Gastrocnemius medialis (tissue), 4 donors: Measurements from ENCODE around the gene BBS1. TPM values are rescaled to one million over a fixed set of nuclear protein-coding genes. Genes with fewer than 3 reads are reported as not detected.
"Not testable (repeated sequence)": the region's sequence is repeated elsewhere in the genome, so short reads cannot be mapped to it uniquely, and the experiment has no call there.

Source experiments
- ATAC-seq, 2 donors: fragments of 150-250 bp; one replicate each; pipeline ENCODE4 v1.9.1; 2016
- DNase-seq, 2 donors: peaks; one replicate each; pipeline ENCODE4 v3.0.0-alpha.2; 2019
- H3K27ac ChIP-seq, 4 donors: fragments of 200-600 bp; sonication (generic); 1 replicate in 1 of 4; 2 replicates in 3 of 4; pipeline ENCODE4 v1.5.1; 2016 to 2018; ENCODE audit warnings: mild to moderate bottlenecking in 2 of 4, moderate library complexity in 1 of 4
- H3K27me3 ChIP-seq, 3 donors: fragments of 200-600 bp; sonication (generic) in 2 of 3; 1 replicate in 1 of 3; 2 replicates in 2 of 3; pipeline versions ENCODE4 v1.5.1 to v1.6.0; 2016 to 2019; ENCODE audit warnings: mild to moderate bottlenecking in 1 of 3, moderate library complexity in 1 of 3
- H3K36me3 ChIP-seq, 2 donors: fragments of 200-600 bp; sonication (generic) in 1 of 2; one replicate each; pipeline ENCODE4 v1.5.1; 2017 to 2018
- H3K4me1 ChIP-seq, 2 donors: fragments of 200-600 bp; sonication (generic) in 1 of 2; one replicate each; pipeline ENCODE4 v1.5.1; 2016 to 2017; ENCODE audit warnings: mild to moderate bottlenecking in 2 of 2
- H3K4me3 ChIP-seq, 4 donors: fragments of 200-600 bp; sonication (generic) in 3 of 4; 1 replicate in 1 of 4; 2 replicates in 3 of 4; pipeline ENCODE4 v1.5.1; 2016 to 2019; ENCODE audit warnings: mild to moderate bottlenecking in 2 of 4
- H3K9me3 ChIP-seq, 3 donors: fragments of 200-600 bp; sonication (generic) in 2 of 3; 1 replicate in 1 of 3; 2 replicates in 2 of 3; pipeline ENCODE4 v1.5.1; 2016 to 2019
- CTCF ChIP-seq, 5 experiments: fragments of 450-650 bp in 3 of 5; fragments of 200-600 bp in 2 of 5; sonication (generic) in 2 of 5; IDR thresholded peaks in 4 of 5; conservative IDR thresholded peaks in 1 of 5; 1 replicate in 4 of 5; 2 replicates in 1 of 5; pipeline ENCODE4 v1.5.1; 2016 to 2019; ENCODE audit warnings: antibody characterized with exemption in 5 of 5, mild to moderate bottlenecking in 3 of 5, moderate library complexity in 3 of 5
- POLR2A ChIP-seq, 2 donors: fragments of 450-650 bp; IDR thresholded peaks; one replicate each; pipeline ENCODE4 v1.6.1; 2017; ENCODE audit warnings: antibody characterized with exemption in 2 of 2, mild to moderate bottlenecking in 2 of 2, moderate library complexity in 2 of 2
- in situ Hi-C, 4 donors: fragments of 200-750 bp; cut with MboI; loops; one replicate each; pipeline versions ENCODE4 v1.15.0 to v1.8.0; 2017; ENCODE audit warnings: low sequenced_read_pairs in 4 of 4
- intact Hi-C: fragments of 100-400 bp; cut with DNase I; formaldehyde crosslinking; loops from one replicate; pipeline ENCODE4 v1.15.1; 2023; ENCODE audit warnings: low total_unique reads
- total RNA-seq, 4 donors: library from RNA; depleted of rRNA; stranded (reverse); fragments of >200 nt; gene quantifications; one replicate each; pipeline versions ENCODE4 v1.1.0 to v1.2.3, GENCODE V29; 2016

BBS1 gene
- total RNA-seq, 4 donors from 2014 or later, result 19.8 to 34.5 (median 31.2) TPM

GRCh38 chr11:66532784-66533183, 22.3 kb downstream of the BBS1 start:
- H3K36me3 ChIP-seq, result peaks cover 0 to 24% of the 10 kb centered on the region in 2 donors
- ATAC-seq (no peak), DNase-seq (no peak)
- TF ChIP-seq POLR2A (IDR thresholded peaks at IDR 0.05) (no peak), CTCF (IDR thresholded peaks at IDR 0.05 in 4 of 5, conservative IDR thresholded peaks at IDR 0.05 in 1 of 5) (no peak)
- H3K4me1 ChIP-seq, result no peaks in the 10 kb centered on the region
- in situ Hi-C loops (no loop called here), intact Hi-C loops (no loop called here)
- no peak overlapping the region for H3K27ac ChIP-seq
- H3K4me3 ChIP-seq, result no peak overlapping the region
- H3K9me3 ChIP-seq, result no peaks in the 10 kb centered on the region
- H3K27me3 ChIP-seq, result no peaks in the 10 kb centered on the region

GRCh38 chr11:66539170-66539869, 28.9 kb downstream of the BBS1 start:
- DNase-seq, result no peak
- Histone ChIP-seq H3K36me3 (peaks cover 0 to 28% of the 10 kb centered on the region in 2 donors), H3K27me3 (no peaks in the 10 kb centered on the region), H3K27ac (no peak overlapping the region), H3K4me1 (peaks cover 0 to 14% of the 10 kb centered on the region in 2 donors), H3K4me3 (no peak overlapping the region), H3K9me3 (no peaks in the 10 kb centered on the region)
- TF ChIP-seq CTCF (IDR thresholded peaks at IDR 0.05 in 4 of 5, conservative IDR thresholded peaks at IDR 0.05 in 1 of 5) (no peak), POLR2A (IDR thresholded peaks at IDR 0.05) (no peak)
- no peak for ATAC-seq
- in situ Hi-C loops, result no loop called here
- intact Hi-C loops, result no loop called here

- Histone ChIP-seq H3K27me3 (no peaks in the 10 kb centered on the region), H3K4me1 (peaks cover 2 to 17% of the 10 kb centered on the region in 2 donors), H3K36me3 (peaks cover 0 to 28% of the 10 kb centered on the region in 2 donors), H3K9me3 (no peaks in the 10 kb centered on the region), H3K27ac (no peak overlapping the region), H3K4me3 (no peak overlapping the region)
- intact Hi-C loops (no loop called here), in situ Hi-C loops (no loop called here)
- DNase-seq, result no peak
- TF ChIP-seq POLR2A (IDR thresholded peaks at IDR 0.05), result no peak
- TF ChIP-seq CTCF (IDR thresholded peaks at IDR 0.05 in 4 of 5, conservative IDR thresholded peaks at IDR 0.05 in 1 of 5), result no peak
- no peak for ATAC-seq
Measured at GRCh38 chr11:66539870-66540213, 29.4 kb downstream of the BBS1 start.

DNA sequence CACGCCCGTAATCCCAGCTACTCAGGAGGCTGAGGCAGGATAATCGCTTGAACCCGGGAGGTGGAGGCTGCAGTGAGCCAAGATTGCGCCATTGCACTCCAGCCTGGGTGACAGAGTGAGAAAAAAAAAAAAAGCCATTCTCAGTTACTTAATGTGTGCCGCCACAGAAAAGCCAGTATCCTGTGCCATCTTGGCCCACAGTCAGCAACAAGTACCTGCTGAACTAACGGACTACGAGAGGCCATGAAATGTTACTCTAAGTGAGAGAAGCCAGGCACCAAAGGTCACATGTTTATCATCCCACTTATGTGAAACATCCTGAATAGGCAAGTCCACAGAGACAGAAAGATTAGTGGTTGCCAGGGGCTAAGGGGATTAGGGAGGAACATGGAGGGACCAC, 30.2 kb downstream of the BBS1 start:
- H3K4me3 ChIP-seq, H3K27me3 ChIP-seq, in situ Hi-C loops, DNase-seq, H3K9me3 ChIP-seq, ATAC-seq, H3K27ac ChIP-seq, intact Hi-C loops: not testable (repeated sequence)
- H3K4me1 ChIP-seq, result peaks cover 7 to 22% of the 10 kb centered on the region in 2 donors
- peaks cover 0 to 28% of the 10 kb centered on the region in 2 donors for H3K36me3 ChIP-seq

DNA sequence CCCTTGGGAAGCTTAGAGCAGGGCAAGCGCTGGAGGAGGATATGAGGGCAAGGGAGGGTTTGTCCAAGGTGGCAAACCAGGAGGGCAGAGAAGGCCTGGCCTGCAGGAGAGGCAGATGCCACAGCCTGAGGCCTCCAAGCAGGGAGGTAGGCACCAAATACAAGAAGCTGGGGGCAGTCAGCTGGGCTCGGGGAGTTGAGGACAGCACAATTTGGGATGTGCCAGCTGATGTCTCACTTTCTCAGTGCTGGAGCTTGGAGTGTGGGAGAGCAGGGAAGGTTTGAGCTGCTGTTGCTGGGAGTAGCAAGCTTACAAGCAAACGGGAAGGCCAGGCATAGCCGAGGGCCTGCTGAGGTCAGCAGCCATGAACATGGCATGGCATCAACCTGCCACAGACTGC, 31.5 kb downstream of the BBS1 start:
- Histone ChIP-seq H3K4me1 (peaks cover 14 to 30% of the 10 kb centered on the region in 2 donors), H3K9me3 (no peaks in the 10 kb centered on the region), H3K4me3 (no peak overlapping the region), H3K36me3 (peaks cover 0 to 18% of the 10 kb centered on the region in 2 donors), H3K27ac (peak overlapping the region in 1 of 4 donors; percentile 36), H3K27me3 (no peaks in the 10 kb centered on the region)
- TF ChIP-seq CTCF (IDR thresholded peaks at IDR 0.05 in 4 of 5, conservative IDR thresholded peaks at IDR 0.05 in 1 of 5), result no peak
- no peak for TF ChIP-seq POLR2A (IDR thresholded peaks at IDR 0.05)
- in situ Hi-C loops, result no loop called here
- ATAC-seq (no peak), DNase-seq (no peak)
- intact Hi-C loops, result no loop called here
